Brain microvascular endothelial cell (primary cell): ENCODE data around the gene VSIG8.

Source experiments
- DNase-seq: peaks from one replicate; pipeline ENCODE4 v3.0.0-alpha.2; 2020
- H3K27ac ChIP-seq: fragments of 250-450 bp; sonication (Bioruptor Pico); 2 replicates; pipeline ENCODE4 v1.5.1; 2020; ENCODE audit warnings: mild to moderate bottlenecking, moderate library complexity
- H3K27me3 ChIP-seq: fragments of 250-450 bp; sonication (Bioruptor Pico); replicated peaks from 2 replicates; pipeline ENCODE4 v1.5.1; 2020; ENCODE audit warnings: mild to moderate bottlenecking
- H3K36me3 ChIP-seq: fragments of 250-450 bp; sonication (Bioruptor Pico); replicated peaks from 2 replicates; pipeline ENCODE4 v1.5.1; 2020; ENCODE audit warnings: mild to moderate bottlenecking
- H3K4me3 ChIP-seq: 2 replicates; pipeline ENCODE4 v1.5.1; 2011; ENCODE audit warnings: low read depth, mild to moderate bottlenecking, control low read depth, low read length, moderate library complexity
- CTCF ChIP-seq: IDR thresholded peaks from 2 replicates; pipeline ENCODE4 v1.5.1; 2011; ENCODE audit warnings: low read depth, mild to moderate bottlenecking, moderate library complexity, low read length, control low read depth, inconsistent platforms; ENCODE audit errors: missing control alignments
- in situ Hi-C: cut with HindIII; loops from 2 replicates; pipeline ENCODE4 v1.10.0; 2017; ENCODE audit warnings: low sequenced_read_pairs, low pct_ligation_motif_present

Gene VSIG8

GRCh38 chr1:159860456-159860855 is 2.0 kb downstream of the VSIG8 start:
- in situ Hi-C loops = no loop called here
- H3K4me3 ChIP-seq = no peak overlapping the region
- TF ChIP-seq CTCF = no peak
- H3K36me3 ChIP-seq = no peaks in the 10 kb centered on the region
- DNase-seq = no peak
- no peak overlapping the region for H3K27ac ChIP-seq
- H3K27me3 ChIP-seq = no peaks in the 10 kb centered on the region

- in situ Hi-C loops = no loop called here
- no peaks in the 10 kb centered on the region for H3K36me3 ChIP-seq
Measured at GRCh38 chr1:159859767-159860322, 2.6 kb downstream of the VSIG8 start.

GRCh38 chr1:159857889-159858288 is 4.6 kb downstream of the VSIG8 start:
- Histone ChIP-seq H3K27me3 (no peaks in the 10 kb centered on the region), H3K4me3 (no peak overlapping the region), H3K27ac (no peak overlapping the region), H3K36me3 (no peaks in the 10 kb centered on the region)
- in situ Hi-C loops = no loop called here
- DNase-seq = no peak
- TF ChIP-seq CTCF = no peak

More at GRCh38 chr1:159859767-159860322, 2.6 kb downstream of the VSIG8 start:
- TF ChIP-seq CTCF = no peak
- no peak for DNase-seq
- H3K4me3 ChIP-seq = no peak overlapping the region
- H3K27ac ChIP-seq = no peak overlapping the region
- no peaks in the 10 kb centered on the region for H3K27me3 ChIP-seq

GRCh38 chr1:159856576-159856975 is 5.9 kb downstream of the VSIG8 start:
- no peak overlapping the region for H3K4me3 ChIP-seq
- in situ Hi-C loops = no loop called here

GRCh38 chr1:159855709-159856108 is 6.7 kb downstream of the VSIG8 start:
- H3K4me3 ChIP-seq = no peak overlapping the region
- DNase-seq = no peak
- no peak for TF ChIP-seq CTCF

More at GRCh38 chr1:159856576-159856975, 5.9 kb downstream of the VSIG8 start:
- Histone ChIP-seq H3K27me3 (no peaks in the 10 kb centered on the region), H3K27ac (no peak overlapping the region), H3K36me3 (no peaks in the 10 kb centered on the region)
- no peak for TF ChIP-seq CTCF
- peak; percentile 14 for DNase-seq

GRCh38 chr1:159854693-159855192 is 7.7 kb downstream of the VSIG8 start:
- no peak for TF ChIP-seq CTCF
- H3K36me3 ChIP-seq = no peaks in the 10 kb centered on the region
- H3K27ac ChIP-seq = peak overlapping the region; percentile 80
- H3K4me3 ChIP-seq = peak overlapping the region; percentile 62
- no peaks in the 10 kb centered on the region for H3K27me3 ChIP-seq
- in situ Hi-C loops = no loop called here
- DNase-seq = peak; percentile 71

More at GRCh38 chr1:159855709-159856108, 6.7 kb downstream of the VSIG8 start:
- H3K27ac ChIP-seq = no peak overlapping the region
- no peaks in the 10 kb centered on the region for H3K36me3 ChIP-seq
- H3K27me3 ChIP-seq = no peaks in the 10 kb centered on the region
- in situ Hi-C loops = no loop called here
